H1 (cell line): ENCODE measurements around the gene SLC30A3. TPM values are rescaled to one million over a fixed set of nuclear protein-coding genes. Genes with fewer than 3 reads are reported as not detected.

Source experiments
- CTCF ChIA-PET: fragments of 300-600 bp; sonication (Branson Sonifier 250); formaldehyde crosslinking; loops from one replicate; lab custom pipeline; 2021; ENCODE audit not compliant: partially characterized antibody; lab: Charles Lee
- POLR2A ChIA-PET: fragments of 300-600 bp; sonication (Branson Sonifier 250); formaldehyde crosslinking; loops from one replicate; lab custom pipeline; 2021; ENCODE audit warnings: inconsistent platforms; ENCODE audit not compliant: partially characterized antibody; lab: Charles Lee
- DNase-seq, 2 experiments: peaks; one replicate each; pipeline versions ENCODE4 v3.0.0 to v3.0.0-alpha.2; 2010 to 2022; ENCODE audit warnings: low spot score in 2 of 2, low read depth in 1 of 2, mixed read lengths in 1 of 2
- FAIRE-seq: peaks from 2 replicates; lab custom pipeline; 2011; peaks lifted over from hg19 to GRCh38; lab: Jason Lieb, UNC
- H2AFZ ChIP-seq: 2 replicates; pipeline ENCODE4 v1.8.1; 2012; ENCODE audit warnings: low read length, inconsistent platforms
- H2AK5ac ChIP-seq: 2 replicates; pipeline ENCODE4 v1.6.1; 2013; ENCODE audit warnings: low read depth, low read length
- H2BK120ac ChIP-seq: replicated peaks from 2 replicates; pipeline ENCODE3; 2013; ENCODE audit warnings: low read depth, low read length, inconsistent platforms
- H2BK12ac ChIP-seq: 2 replicates; pipeline ENCODE4 v1.6.1; 2013; ENCODE audit warnings: low read depth, low read length
- H2BK15ac ChIP-seq: 2 replicates; pipeline ENCODE4 v1.6.1; 2013; ENCODE audit warnings: low read length
- H2BK20ac ChIP-seq: 2 replicates; pipeline ENCODE4 v1.6.1; 2013; ENCODE audit warnings: low read length
- H2BK5ac ChIP-seq: 2 replicates; pipeline ENCODE4 v1.6.1; 2013; ENCODE audit warnings: low read depth, low read length
- H3K14ac ChIP-seq: 2 replicates; pipeline ENCODE4 v1.6.1; 2013; ENCODE audit warnings: inconsistent platforms; ENCODE audit not compliant: insufficient read length
- H3K18ac ChIP-seq: 2 replicates; pipeline ENCODE4 v1.6.1; 2013; ENCODE audit warnings: low read length; ENCODE audit errors: extremely low read depth
- H3K23ac ChIP-seq: 2 replicates; pipeline ENCODE4 v1.6.1; 2013; ENCODE audit warnings: inconsistent platforms; ENCODE audit not compliant: insufficient read length
- H3K23me2 ChIP-seq: 2 replicates; pipeline ENCODE4 v1.6.1; 2013; ENCODE audit warnings: low read depth, low read length
- H3K27ac ChIP-seq: 2 replicates; pipeline ENCODE4 v1.6.1; 2011; ENCODE audit warnings: low read depth, low read length, inconsistent platforms
- H3K27me3 ChIP-seq, 4 experiments: replicated peaks in 1 of 4; 1 replicate in 1 of 4; 2 replicates in 3 of 4; pipeline versions ENCODE4 v1.6.1 to v1.8.1; 2011 to 2013; ENCODE audit warnings: low read length in 3 of 4, mild to moderate bottlenecking in 3 of 4, inconsistent platforms in 2 of 4, mixed read lengths in 2 of 4, moderate library complexity in 1 of 4; ENCODE audit not compliant: control insufficient read depth in 3 of 4, insufficient read depth in 3 of 4; ENCODE audit errors: extremely low read depth in 1 of 4
- H3K36me3 ChIP-seq, 4 experiments: 2 replicates each; pipeline versions ENCODE4 v1.6.1 to v1.8.1; 2011 to 2013; ENCODE audit warnings: mild to moderate bottlenecking in 4 of 4, low read length in 3 of 4, moderate library complexity in 2 of 4, control low read depth in 1 of 4, inconsistent platforms in 1 of 4; ENCODE audit not compliant: insufficient read depth in 4 of 4, control insufficient read depth in 2 of 4
- H3K4ac ChIP-seq: replicated peaks from 2 replicates; pipeline ENCODE3; 2013; ENCODE audit warnings: low read length, low read depth, mixed read lengths, inconsistent platforms; ENCODE audit not compliant: insufficient read length
- H3K4me1 ChIP-seq, 4 experiments: replicated peaks in 1 of 4; 1 replicate in 1 of 4; 2 replicates in 3 of 4; pipeline versions ENCODE4 v1.6.1 to v1.8.1; 2011 to 2013; ENCODE audit warnings: low read length in 3 of 4, inconsistent platforms in 2 of 4, mixed read lengths in 1 of 4; ENCODE audit not compliant: insufficient read depth in 4 of 4, control insufficient read depth in 3 of 4
- H3K4me2 ChIP-seq, 2 experiments: 2 replicates each; pipeline versions ENCODE4 v1.6.1 to v1.8.1; 2011 to 2013; ENCODE audit warnings: low read depth in 2 of 2, low read length in 2 of 2, control low read depth in 1 of 2, inconsistent platforms in 1 of 2, mild to moderate bottlenecking in 1 of 2; ENCODE audit not compliant: insufficient read depth in 1 of 2
- H3K4me3 ChIP-seq, 4 experiments: fragments of 200-600, 300-600 bp in 1 of 4; sonication (generic), shearing (Covaris generic), sonication (Bioruptor Twin) in 1 of 4; 2 replicates each; pipeline versions ENCODE4 v1.5.1 to v1.8.1; 2011 to 2016; ENCODE audit warnings: low read length in 4 of 4, low read depth in 3 of 4, control low read depth in 2 of 4, inconsistent platforms in 2 of 4, mild to moderate bottlenecking in 2 of 4, mixed read lengths in 1 of 4, moderate library complexity in 1 of 4; ENCODE audit not compliant: insufficient read depth in 2 of 4; ENCODE audit errors: extremely low read depth in 1 of 4
- H3K56ac ChIP-seq: replicated peaks from 2 replicates; pipeline ENCODE3; 2013; ENCODE audit warnings: low read depth, mild to moderate bottlenecking, mixed read lengths, low read length, inconsistent platforms; ENCODE audit not compliant: insufficient read length
- H3K79me1 ChIP-seq: 2 replicates; pipeline ENCODE4 v1.6.1; 2013; ENCODE audit warnings: low read depth, low read length, control low read depth
- H3K79me2 ChIP-seq, 2 experiments: 2 replicates each; pipeline versions ENCODE4 v1.6.1 to v1.8.1; 2012 to 2013; ENCODE audit warnings: low read length in 2 of 2, mild to moderate bottlenecking in 2 of 2, inconsistent platforms in 1 of 2; ENCODE audit not compliant: insufficient read depth in 2 of 2, control insufficient read depth in 1 of 2
- H3K9ac ChIP-seq, 4 experiments: replicated peaks in 1 of 4; 1 replicate in 1 of 4; 2 replicates in 3 of 4; pipeline versions ENCODE4 v1.6.1 to v1.8.1; 2011 to 2013; ENCODE audit warnings: low read depth in 3 of 4, low read length in 3 of 4, control low read depth in 2 of 4, mild to moderate bottlenecking in 2 of 4, moderate library complexity in 2 of 4, inconsistent platforms in 1 of 4; ENCODE audit errors: extremely low read depth in 1 of 4
- H3K9me3 ChIP-seq, 2 experiments: 2 replicates each; pipeline versions ENCODE4 v1.6.1 to v1.8.1; 2012 to 2013; ENCODE audit warnings: mild to moderate bottlenecking in 2 of 2, moderate library complexity in 2 of 2, control low read depth in 1 of 2, inconsistent platforms in 1 of 2, low read depth in 1 of 2, low read length in 1 of 2, mixed read lengths in 1 of 2; ENCODE audit not compliant: insufficient read depth in 2 of 2
- H4K20me1 ChIP-seq, 2 experiments: replicated peaks in 1 of 2; 2 replicates each; pipeline versions ENCODE3 to v1.8.1; 2011 to 2013; ENCODE audit warnings: inconsistent platforms in 2 of 2, low read length in 2 of 2, mild to moderate bottlenecking in 1 of 2; ENCODE audit not compliant: insufficient read depth in 2 of 2, control insufficient read depth in 1 of 2
- H4K5ac ChIP-seq: 2 replicates; pipeline ENCODE4 v1.6.1; 2013; ENCODE audit warnings: low read length, low read depth, mixed read lengths, inconsistent platforms; ENCODE audit not compliant: insufficient read length
- H4K8ac ChIP-seq: 2 replicates; pipeline ENCODE4 v1.8.0; 2013; ENCODE audit warnings: mild to moderate bottlenecking, moderate library complexity, low read length, inconsistent platforms; ENCODE audit not compliant: insufficient read depth; ENCODE audit errors: extremely low read depth
- H4K91ac ChIP-seq: replicated peaks from 2 replicates; pipeline ENCODE3; 2013; ENCODE audit warnings: low read length, mixed read lengths, inconsistent platforms; ENCODE audit not compliant: insufficient read length
- ASH2L ChIP-seq: fragments of 200-600, 300-600 bp; sonication (generic); IDR thresholded peaks from one replicate; pipeline ENCODE4 v1.7.1; 2017; ENCODE audit warnings: low read length
- CBX8 ChIP-seq: fragments of 300-800, 300-1000 bp; sonication (generic); IDR thresholded peaks from 2 replicates; pipeline ENCODE4 v1.7.1; 2016; ENCODE audit warnings: low read depth, low read length, borderline replicate concordance
- FOSL1 ChIP-seq: IDR thresholded peaks from 2 replicates; pipeline ENCODE4 v1.6.1; 2011; ENCODE audit warnings: mild to moderate bottlenecking, low read depth, low read length, moderate library complexity; ENCODE audit not compliant: insufficient read depth
- MAFK ChIP-seq: IDR thresholded peaks from 2 replicates; pipeline ENCODE4 v1.6.1; 2012; ENCODE audit warnings: low read depth, mild to moderate bottlenecking, improper control_type of control experiment, low read length
- PHF8 ChIP-seq: fragments of 200-600 bp; sonication (generic); conservative IDR thresholded peaks from 2 replicates; pipeline ENCODE4 v1.7.1; 2012; ENCODE audit warnings: low read depth, mild to moderate bottlenecking, inconsistent platforms, low read length, moderate library complexity
- POLR2A ChIP-seq, 2 experiments: IDR thresholded peaks; 1 replicate in 1 of 2; 2 replicates in 1 of 2; pipeline ENCODE4 v1.6.1; 2011; ENCODE audit warnings: low read depth in 2 of 2, low read length in 2 of 2, mild to moderate bottlenecking in 2 of 2; ENCODE audit errors: control extremely low read depth in 1 of 2
- RNF2 ChIP-seq: fragments of 200-900, 300-1000 bp; sonication (generic); IDR thresholded peaks from 2 replicates; pipeline ENCODE4 v1.7.1; 2016; ENCODE audit warnings: borderline replicate concordance, low read depth, mild to moderate bottlenecking, antibody characterized with exemption, low read length; ENCODE audit not compliant: poor library complexity, severe bottlenecking; ENCODE audit errors: missing control alignments
- RXRA ChIP-seq: IDR thresholded peaks from 2 replicates; pipeline ENCODE4 v1.6.1; 2011; ENCODE audit warnings: low read depth, mild to moderate bottlenecking, low read length, moderate library complexity; ENCODE audit not compliant: insufficient read depth
- SIX5 ChIP-seq: IDR thresholded peaks from 2 replicates; pipeline ENCODE4 v1.6.1; 2011; ENCODE audit warnings: mild to moderate bottlenecking, low read depth, low read length
- SRF ChIP-seq: IDR thresholded peaks from 2 replicates; pipeline ENCODE4 v1.6.1; 2011; ENCODE audit warnings: mild to moderate bottlenecking, low read depth, low read length, moderate library complexity
- SUZ12 ChIP-seq: fragments of 200-600 bp; sonication (generic); IDR thresholded peaks from 2 replicates; pipeline ENCODE4 v1.6.1; 2012; ENCODE audit warnings: mild to moderate bottlenecking, inconsistent platforms, low read length, moderate library complexity, mixed read lengths
- TAF7 ChIP-seq: optimal IDR thresholded peaks from 2 replicates; pipeline ENCODE3; 2011; ENCODE audit warnings: low read depth, mild to moderate bottlenecking, inconsistent platforms, low read length, moderate library complexity, borderline replicate concordance
- TCF12 ChIP-seq: IDR thresholded peaks from 2 replicates; pipeline ENCODE4 v1.6.1; 2011; ENCODE audit warnings: low read depth, mild to moderate bottlenecking, low read length
- WGBS, 2 experiments: shearing (Covaris generic) in 1 of 2; methylation state at CpG; one replicate each; pipeline versions ENCODE4 v1.1.6 to v1.1.7; 2013 to 2015; ENCODE audit warnings: low lambda C conversion rate in 2 of 2, mixed read lengths in 2 of 2, inconsistent platforms in 1 of 2, low coverage in 1 of 2, missing lambda C conversion rate in 1 of 2; ENCODE audit not compliant: insufficient replicate concordance in 2 of 2, insufficient coverage in 1 of 2, insufficient read length in 1 of 2; ENCODE audit errors: extremely low coverage in 1 of 2, missing lambda C conversion rate in 1 of 2; 5-methylcytosine and 5-hydroxymethylcytosine counted together
- polyA plus RNA-seq, 7 experiments: library from polyadenylated mRNA; depleted of rRNA in 3 of 7; stranded (reverse) in 5 of 7; unstranded in 2 of 7; fragments of >200 nt in 5 of 7; fragments of 200-250 nt in 2 of 7; gene quantifications; 1 replicate in 5 of 7; 2 replicates in 1 of 7; 4 replicates in 1 of 7; pipeline versions ENCODE4 v1.2.1 to v1.2.3, GENCODE V29; 2011 to 2013; ENCODE audit warnings: missing spikeins in 2 of 7, mixed read lengths in 2 of 7
- total RNA-seq: library from RNA; stranded (reverse); fragmentation: NEBNext Ultra II Directional; extraction: Animal tissue kit (Norgen Biotek cat#: 25700); gene quantifications from 2 replicates; pipeline ENCODE4 v1.2.1, GENCODE V29; 2021

Gene SLC30A3
- total and polyA plus RNA-seq, 2 of the 8 experiments (the other 6 are each of a cell fraction or from before 2014, with no cell fraction given): 15.2 to 30.7 TPM

- H2AFZ ChIP-seq: no peak overlapping the region
- no peak overlapping the region for H2BK20ac ChIP-seq
- H3K27ac ChIP-seq: no peak overlapping the region
- peaks cover 0 to 2% (median 0%) of the 10 kb centered on the region in 4 experiments; a peak in 1 of 7 replicates for H3K4me1 ChIP-seq
- H3K18ac ChIP-seq: no peak overlapping the region
- DNase-seq (no peak), FAIRE-seq (no peak)
- no peak overlapping the region for H2AK5ac ChIP-seq
- no peak overlapping the region for H3K4ac ChIP-seq
- H3K4me3 ChIP-seq: no peak overlapping the region
- peaks cover 2 to 10% of the 10 kb centered on the region in 2 experiments for H4K20me1 ChIP-seq
- H2BK12ac ChIP-seq: no peak overlapping the region
- H3K23ac ChIP-seq: no peak overlapping the region
- H3K79me2 ChIP-seq: peaks cover 0 to 12% of the 10 kb centered on the region in 2 experiments; a peak in 3 of 4 replicates
- H4K8ac ChIP-seq: no peak overlapping the region
- H2BK5ac ChIP-seq: no peak overlapping the region
- H3K9ac ChIP-seq: no peak overlapping the region
- no peak overlapping the region for H2BK120ac ChIP-seq
- peaks cover 55 to 90% (median 85%) of the 10 kb centered on the region in 4 experiments for H3K36me3 ChIP-seq
- no peak overlapping the region for H3K56ac ChIP-seq
- 96% methylated on average over 5 of the region's 6 CpGs; no CpG with 5 or more reads in 1 of the 2 experiments for WGBS, 2 experiments
- ChIA-PET CTCF (interaction anchor here (0.5 to 3.2 kb wide), 4 partner anchors 14 to 125 kb away, joined by 3 to 8 read pairs (median 5); no protein-coding TSS in a partner anchor), POLR2A (interaction anchor here (0.5 to 29.6 kb wide), 5 partner anchors 14 to 379 kb away, joined by 3 to 835 read pairs (median 5); partner anchors contain the start of genes ATRAID, MPV17 and SLC5A6)
- H2BK15ac ChIP-seq: no peak overlapping the region
- H3K9me3 ChIP-seq: no peaks in the 10 kb centered on the region
- H3K27me3 ChIP-seq: no peaks in the 10 kb centered on the region
- no peak overlapping the region for H4K91ac ChIP-seq
- no peak overlapping the region for H3K4me2 ChIP-seq
- H3K23me2 ChIP-seq: no peaks in the 10 kb centered on the region
- peaks cover 3% of the 10 kb centered on the region; the same call in 1 of the 2 replicates for H3K79me1 ChIP-seq
- no peak overlapping the region for H4K5ac ChIP-seq
- no peak overlapping the region for H3K14ac ChIP-seq
- no peak for TF ChIP-seq RXRA
- no peak for TF ChIP-seq MAFK
- TF ChIP-seq POLR2A (IDR thresholded peaks at IDR 0.05; ENCODE audit: control extremely low read depth in 1 of 2, low read depth in 2 of 2, low read length in 2 of 2): no peak
- TF ChIP-seq CBX8: no peak
- no peak for TF ChIP-seq TCF12
- TF ChIP-seq SUZ12: no peak
- TF ChIP-seq ASH2L: no peak
- no peak for TF ChIP-seq RNF2
- TF ChIP-seq FOSL1: no peak
- no peak for TF ChIP-seq TAF7
- no peak for TF ChIP-seq SIX5
- no peak for TF ChIP-seq SRF
- no peak for TF ChIP-seq PHF8
Measured at GRCh38 chr2:27223416-27223815, 39.4 kb downstream of the SLC30A3 start.
